H54 (cell line): ENCODE results near the gene KCNJ5.
A peak's percentile ranks its signal among the peaks of the same experiment; 100 is the strongest.

Experiments
- DNase-seq: peaks from one replicate; pipeline ENCODE4 v3.0.0; 2011; ENCODE audit warnings: low spot score, mixed read lengths; ENCODE audit not compliant: insufficient read length
- FAIRE-seq: peaks from 3 replicates; lab custom pipeline; 2011; peaks lifted over from hg19 to GRCh38; lab: Jason Lieb, UNC
- POLR2A ChIP-seq: IDR thresholded peaks from 2 replicates; pipeline ENCODE4 v1.6.1; 2011; ENCODE audit warnings: low read depth, mild to moderate bottlenecking, low read length

The KCNJ5 gene

DNA sequence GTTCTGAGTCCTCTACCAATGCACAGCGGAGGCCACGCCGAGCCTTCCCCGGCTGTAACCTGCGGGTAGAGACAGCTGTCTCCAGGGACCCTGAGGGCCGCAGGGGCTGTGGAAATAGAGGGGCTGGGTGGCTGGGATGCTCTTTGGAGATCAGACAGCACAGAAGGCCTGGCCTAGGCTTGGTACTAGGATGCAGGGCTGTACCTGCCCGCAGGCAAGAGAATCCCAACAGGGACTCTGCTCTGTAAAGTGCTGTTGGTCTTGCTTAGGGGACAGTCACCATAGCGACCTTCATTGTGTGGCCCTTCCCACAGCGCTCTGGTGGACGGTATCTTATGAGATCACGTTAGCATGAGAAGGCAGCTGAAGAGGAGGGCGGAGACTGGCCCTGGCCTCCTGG is 11.3 kb upstream of the KCNJ5 start:
- DNase-seq (no peak), FAIRE-seq (no peak)
- no peak for TF ChIP-seq POLR2A

DNA sequence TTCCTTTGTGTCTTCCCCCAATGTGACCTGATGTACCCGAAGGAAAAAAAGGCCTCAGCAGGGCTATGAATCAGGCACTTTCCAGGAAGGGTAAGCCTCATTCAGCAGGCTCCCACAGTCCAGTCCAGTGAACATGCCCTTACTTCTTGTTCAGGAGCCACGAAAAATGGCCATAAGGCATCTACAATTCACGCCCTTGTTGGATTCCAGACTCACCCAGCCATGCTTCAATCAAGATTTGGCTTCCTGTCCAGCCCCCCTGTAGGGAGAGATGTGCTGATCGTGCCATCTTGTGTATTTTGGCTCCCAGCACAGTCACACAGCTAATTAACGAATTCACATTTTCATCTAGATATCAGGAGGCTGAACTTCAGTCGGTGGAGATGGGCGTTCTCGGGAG is 9.9 kb upstream of the KCNJ5 start:
- no peak for DNase-seq
- TF ChIP-seq POLR2A: no peak
- no peak for FAIRE-seq

DNA sequence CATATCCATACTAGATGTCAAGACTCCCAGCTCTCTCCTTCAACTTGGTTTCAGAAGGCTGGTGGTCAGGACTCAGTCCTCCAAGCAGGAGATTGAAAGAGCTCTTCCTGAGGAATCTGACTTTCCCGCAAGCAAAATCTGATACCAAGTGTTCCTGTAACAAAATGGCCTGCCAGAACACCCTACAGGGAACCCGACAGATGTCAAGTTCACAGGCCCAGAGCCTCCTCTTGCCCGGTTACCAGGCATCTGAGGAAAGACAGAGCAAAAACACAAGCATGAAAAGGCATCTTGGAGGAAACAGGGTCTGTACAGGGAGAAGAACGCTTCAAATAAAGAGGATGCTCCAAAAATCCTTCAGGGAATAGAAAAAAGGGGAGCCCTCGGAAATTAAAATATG is 8.7 kb upstream of the KCNJ5 start:
- TF ChIP-seq POLR2A: no peak
- FAIRE-seq: no peak
- DNase-seq: no peak

DNA sequence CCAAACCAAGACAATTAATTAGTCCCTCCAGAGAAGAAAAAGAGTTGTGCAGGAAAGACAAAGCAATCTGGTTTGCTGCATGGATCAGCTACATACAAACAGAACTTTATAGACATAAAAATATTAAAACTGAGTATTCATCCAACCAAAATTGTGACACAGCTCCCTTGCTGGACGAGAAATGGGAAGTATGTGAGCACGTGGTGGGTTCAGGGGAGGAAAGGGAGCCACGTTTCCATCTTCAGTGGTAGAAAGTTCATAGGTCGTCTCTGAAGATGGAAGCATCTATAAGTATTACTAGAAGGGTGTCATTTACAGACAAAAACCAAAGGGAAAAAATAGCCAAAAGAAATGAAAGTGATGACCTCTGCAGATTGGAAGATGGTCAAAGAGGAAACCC is 7.1 kb upstream of the KCNJ5 start:
- TF ChIP-seq POLR2A: no peak
- DNase-seq (no peak), FAIRE-seq (no peak)

DNA sequence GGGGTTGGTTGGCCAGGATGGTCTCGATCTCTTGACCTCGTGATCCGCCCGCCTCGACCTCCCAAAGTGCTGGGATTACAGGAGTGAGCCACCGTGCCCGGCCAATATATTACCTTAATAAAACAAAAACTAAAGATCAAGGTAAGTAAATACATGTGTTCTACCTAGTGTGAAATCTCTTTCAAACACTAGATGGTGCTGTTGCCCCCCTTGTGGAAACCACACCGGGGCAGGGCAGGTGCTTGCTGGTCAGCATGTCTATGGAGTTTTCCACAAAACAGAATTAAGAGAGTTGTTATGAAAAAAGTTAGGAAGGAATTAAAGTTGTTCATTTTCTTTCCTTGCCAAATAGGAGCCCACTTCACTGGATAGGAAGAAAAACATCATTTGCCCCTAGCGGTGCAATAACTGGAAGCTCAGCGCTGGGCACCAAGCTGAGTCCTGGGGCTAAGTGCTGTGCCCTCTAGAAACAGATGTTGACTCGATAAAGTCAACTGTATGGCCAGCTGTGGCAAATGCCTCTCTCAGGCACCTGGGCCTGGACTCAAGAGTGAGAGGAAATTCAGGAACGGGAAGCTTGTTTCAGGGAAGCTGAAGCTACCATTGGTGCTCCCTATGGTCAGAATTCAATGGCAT is 6.3 kb upstream of the KCNJ5 start:
- FAIRE-seq (peak; percentile 11), DNase-seq (no peak)
- TF ChIP-seq POLR2A: no peak

DNA sequence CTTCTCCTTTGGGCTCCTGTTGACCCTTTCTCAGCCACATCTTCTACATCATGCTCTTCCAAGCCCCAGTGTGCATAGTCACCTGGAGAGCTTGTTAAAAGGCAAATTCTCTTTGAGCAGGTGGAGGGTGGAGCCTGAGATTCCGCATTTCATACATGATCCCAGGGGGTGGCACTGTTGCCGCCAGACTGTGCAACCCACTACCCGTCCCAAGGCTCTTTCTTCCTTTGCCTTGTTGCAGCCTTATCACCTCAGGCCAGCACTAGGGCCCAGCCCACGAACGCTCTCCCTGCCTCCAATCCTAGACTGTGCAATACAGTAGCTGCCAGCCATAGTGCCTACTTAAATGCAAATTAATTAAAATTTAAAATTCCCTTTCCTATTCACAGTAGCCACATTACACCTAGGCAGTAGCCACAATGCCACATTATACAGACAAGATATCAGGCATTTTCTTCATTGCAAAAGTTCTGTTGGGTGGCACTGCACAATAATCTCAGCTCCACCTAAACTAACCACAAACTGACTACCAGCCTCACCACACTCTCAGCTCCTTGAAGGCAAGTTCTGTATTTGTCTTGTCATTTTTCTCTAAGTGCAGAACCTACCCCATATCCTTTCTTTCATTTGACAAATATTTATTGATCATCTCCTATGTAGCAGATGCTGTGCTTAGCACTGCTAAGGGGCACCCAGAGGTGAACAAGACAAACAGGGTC is 4.6 kb upstream of the KCNJ5 start:
- DNase-seq (no peak), FAIRE-seq (no peak)
- no peak for TF ChIP-seq POLR2A

DNA sequence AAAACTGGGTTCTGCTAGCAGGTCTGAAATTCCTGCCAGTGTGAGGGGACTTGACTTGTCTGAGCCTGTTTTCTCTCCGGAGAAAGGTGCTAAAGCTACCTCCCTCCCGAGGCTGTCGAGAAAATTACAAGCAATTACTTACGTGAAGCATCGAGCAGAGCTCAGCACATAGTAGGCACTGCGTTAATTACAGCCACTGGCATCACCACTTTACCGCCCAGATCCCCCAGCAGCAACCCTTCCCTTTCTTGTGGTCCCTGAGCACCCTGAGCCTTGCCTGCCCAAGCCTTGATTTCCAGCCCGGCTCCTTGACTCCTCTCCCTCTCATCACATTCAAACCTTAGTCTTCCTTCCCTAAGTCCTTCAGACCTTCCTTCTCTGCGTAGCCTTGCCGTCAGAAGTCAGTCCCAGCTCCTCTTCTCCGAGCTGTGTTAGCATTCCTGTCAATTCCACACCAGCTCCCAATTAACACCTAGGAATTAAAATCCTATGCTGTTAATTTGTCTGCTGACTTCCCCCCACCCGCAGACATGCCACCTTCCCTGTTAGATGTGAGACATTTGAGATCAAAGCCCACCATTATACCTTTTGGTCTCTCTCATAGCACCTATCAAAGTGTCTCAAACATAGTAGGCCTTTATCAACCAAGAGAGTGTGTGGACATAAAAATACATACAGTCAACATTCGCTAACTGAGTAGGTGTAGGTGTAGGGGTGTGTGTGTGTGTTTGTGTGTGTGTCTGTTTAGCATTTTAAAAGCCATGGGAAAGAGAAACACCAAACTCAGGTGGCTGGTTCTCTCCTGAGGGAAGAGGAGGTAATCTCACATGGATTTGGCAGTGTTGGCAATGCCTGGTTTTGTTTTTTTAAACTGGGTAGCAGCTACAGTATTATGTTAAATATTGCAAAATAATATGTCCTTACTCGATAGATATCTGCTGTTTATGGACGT is 2.8 kb upstream of the KCNJ5 start:
- no peak for DNase-seq
- FAIRE-seq: no peak

DNA sequence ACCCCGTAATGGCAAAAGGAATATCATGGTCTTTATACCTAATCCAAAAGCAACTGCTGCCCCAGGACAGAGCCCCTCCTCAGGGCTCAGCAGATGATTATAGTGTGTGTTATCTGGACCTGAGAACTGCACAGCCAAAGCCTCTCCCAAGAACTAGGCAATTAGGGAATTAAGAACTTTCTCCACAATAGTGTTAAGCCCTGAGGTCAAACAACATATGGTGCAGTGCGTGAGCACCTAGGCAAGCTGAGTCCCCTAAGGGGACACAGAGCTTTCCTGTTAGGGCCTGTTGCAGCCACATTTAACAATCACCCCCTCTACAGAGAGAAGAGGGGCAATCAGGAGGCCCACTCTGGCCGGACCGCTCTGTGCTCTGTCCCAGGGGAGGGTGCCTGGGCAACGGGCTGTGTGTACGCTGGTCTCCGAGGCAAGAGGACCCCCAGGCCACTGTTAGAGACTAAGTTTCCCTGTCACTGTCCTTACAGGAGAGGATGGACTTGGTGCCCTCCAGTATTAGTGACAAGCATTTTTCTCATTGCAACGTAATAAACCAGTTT is 1.4 kb upstream of the KCNJ5 start:
- FAIRE-seq (no peak), DNase-seq (no peak)
- TF ChIP-seq POLR2A: no peak

More for the DNA sequence above, 2.8 kb upstream of the KCNJ5 start:
- no peak for TF ChIP-seq POLR2A

DNA sequence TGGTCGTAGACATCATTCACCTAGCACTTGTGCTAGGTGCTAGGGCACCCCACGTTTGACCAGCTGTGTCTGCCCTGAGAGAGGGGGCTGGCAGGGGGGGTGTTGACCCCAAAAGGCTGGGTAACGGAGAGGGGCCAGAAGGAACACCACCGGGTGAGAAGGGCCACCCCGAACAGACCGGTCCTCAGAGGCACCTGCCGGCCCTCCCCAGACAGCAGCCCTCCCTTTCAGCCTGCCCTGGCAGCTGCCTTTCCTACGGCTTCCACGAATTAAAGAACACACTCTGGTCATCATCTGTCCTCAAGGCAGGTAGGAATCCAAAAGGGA is 977 bp upstream of the KCNJ5 start:
- DNase-seq (no peak), FAIRE-seq (no peak)
- no peak for TF ChIP-seq POLR2A

DNA sequence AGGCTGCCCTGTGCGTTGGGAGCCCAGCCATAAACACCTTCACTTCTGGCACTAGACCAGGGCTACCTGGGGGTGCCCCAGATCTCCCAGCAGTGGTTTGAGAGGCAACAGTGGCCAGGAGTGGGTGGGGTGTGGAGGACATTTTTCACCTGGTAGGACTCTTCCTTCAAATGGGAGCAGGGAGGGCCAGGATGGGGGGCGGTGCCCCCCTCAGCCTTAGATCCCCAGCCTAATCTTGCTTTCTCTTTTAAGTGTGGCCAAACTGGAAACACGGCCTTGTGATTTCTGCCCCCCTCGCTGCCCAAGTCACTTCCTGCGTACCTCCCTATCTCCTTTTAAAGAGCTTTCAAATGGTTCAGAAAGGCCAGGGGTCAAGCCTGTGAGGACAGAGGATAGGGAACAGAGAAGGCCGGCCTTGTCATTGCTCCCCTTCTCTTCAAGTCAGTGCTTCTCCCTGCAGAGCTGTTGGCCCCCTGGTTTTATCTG is 800 bp downstream of the KCNJ5 start:
- DNase-seq: no peak
- no peak for TF ChIP-seq POLR2A
- no peak for FAIRE-seq

DNA sequence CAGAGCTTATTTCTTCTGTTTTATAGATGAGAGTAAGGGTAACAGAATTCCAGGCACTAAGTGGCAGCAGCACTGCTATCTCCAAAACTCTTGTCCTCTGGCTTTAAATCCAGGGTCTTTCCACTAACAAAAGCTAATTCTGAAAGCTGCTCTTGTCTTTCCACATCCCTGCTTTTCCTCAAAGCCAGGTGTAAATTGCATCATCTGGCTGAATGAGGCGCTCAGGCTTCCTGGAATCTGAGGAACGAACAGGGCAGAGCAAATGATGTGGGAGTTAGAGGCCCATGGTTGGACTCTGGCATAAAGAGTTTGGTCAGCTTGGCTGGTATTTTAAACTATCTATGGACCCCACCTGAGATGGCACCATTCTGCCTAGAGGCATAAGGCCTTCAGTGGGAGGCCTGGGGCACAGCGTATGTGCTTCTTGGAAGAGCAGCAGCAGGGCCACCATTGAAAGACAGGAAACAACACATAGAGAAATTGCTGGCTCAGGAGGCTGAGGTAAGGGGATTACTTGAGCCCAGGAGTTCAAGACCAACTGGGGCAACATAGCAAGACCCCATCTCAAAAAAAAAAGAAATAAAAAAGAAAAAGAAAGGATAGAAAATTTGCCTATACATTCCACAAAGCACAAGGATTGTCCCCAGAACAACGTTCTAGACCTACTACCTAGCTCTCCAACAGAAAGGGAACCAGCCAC is 1.9 kb downstream of the KCNJ5 start:
- TF ChIP-seq POLR2A: no peak
- DNase-seq (no peak), FAIRE-seq (no peak)

DNA sequence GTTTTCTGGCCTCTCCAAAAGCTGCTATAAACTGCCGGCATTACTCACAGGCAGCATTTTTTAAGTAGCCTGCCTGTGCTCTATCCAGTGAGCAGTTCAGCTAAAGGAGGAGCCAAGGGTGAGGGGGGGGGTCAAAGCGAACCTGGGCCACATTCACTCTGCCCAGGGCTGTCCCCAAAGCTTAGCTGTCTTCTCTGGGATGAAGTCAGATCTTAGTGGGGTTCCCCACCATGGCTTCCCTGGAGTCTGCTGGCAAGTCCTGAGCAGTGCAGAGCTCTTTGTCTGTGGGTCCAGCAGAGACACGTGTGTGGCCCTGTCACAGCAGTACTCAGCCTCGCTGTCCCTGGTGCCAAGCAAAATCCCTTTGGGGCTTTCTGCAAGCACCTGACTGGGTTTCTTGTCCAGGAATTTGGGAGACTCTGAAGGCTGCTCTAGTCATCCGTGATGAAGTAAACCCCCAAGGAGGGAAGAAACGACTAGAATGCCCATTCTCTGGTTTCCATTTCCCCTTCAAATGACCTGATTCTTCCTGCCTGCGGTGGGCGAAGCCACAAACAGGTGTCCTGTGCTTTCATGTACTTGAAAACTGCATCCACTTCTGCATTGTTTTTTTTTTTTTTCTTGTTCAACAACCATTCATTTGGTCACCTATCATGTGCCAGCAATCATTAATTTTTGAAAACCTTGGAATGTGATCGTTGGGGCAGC is 2.6 kb downstream of the KCNJ5 start:
- no peak for TF ChIP-seq POLR2A
- FAIRE-seq (no peak), DNase-seq (no peak)

DNA sequence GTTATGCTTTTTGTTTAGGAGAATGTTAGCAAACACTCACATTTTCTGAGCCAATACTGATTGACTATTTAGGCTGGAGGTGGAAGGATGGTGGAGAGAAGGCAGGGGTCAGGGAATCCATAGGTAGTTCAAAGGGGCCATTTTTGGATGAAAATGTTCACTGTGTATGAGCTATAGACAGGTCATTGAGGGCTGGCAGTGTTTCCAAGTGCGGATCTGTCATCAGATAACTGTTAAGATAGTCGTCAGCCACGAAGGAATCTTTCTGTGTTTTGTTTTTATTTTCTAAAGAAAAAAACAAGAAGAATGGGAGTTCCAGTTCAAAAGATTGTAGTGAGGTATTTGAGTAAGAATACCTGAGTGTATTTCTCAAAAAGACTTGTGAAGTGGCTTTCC is 3.1 kb downstream of the KCNJ5 start:
- no peak for FAIRE-seq
- no peak for TF ChIP-seq POLR2A
- DNase-seq: no peak
